Measurements from ENCODE around the gene OR6P1. TPM values are rescaled to one million over a fixed set of nuclear protein-coding genes. Genes with fewer than 3 reads are reported as not detected.

OR6P1 gene
- total and polyA plus RNA-seq, 3 donors from 2014 or later, result not detected

DNA sequence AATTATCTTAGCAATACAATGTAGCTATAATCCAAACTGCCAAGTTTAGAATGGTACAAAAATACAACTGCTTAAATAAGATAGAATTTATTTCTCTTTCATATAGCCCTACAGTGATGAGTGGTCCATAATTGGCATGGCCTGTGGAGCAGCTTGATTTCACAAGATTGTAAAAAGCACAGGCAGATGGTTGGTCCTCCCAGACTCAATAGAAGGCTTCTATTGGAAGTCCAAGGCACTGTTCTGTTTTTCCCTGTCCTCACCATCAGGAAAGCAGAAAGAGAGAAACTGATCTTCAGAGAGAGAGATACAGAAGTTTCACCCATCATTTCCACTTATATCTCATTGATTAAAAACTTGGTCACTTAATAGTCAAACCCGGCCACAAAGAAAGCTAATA is 1.8 kb upstream of the OR6P1 start:
- Histone ChIP-seq H3K27ac (no peak overlapping the region), H3K9me3 (no peaks in the 10 kb centered on the region), H3K36me3 (ENCODE audit: low read depth, missing control alignments) (no peaks in the 10 kb centered on the region), H3K4me1 (no peaks in the 10 kb centered on the region), H3K27me3 (no peaks in the 10 kb centered on the region), H3K4me3 (no peak overlapping the region)
- no peak for DNase-seq
- intact Hi-C loops (cut with DNase I; ENCODE audit: low total_unique reads), result no loop called here
- TF ChIP-seq, protein P1, sequence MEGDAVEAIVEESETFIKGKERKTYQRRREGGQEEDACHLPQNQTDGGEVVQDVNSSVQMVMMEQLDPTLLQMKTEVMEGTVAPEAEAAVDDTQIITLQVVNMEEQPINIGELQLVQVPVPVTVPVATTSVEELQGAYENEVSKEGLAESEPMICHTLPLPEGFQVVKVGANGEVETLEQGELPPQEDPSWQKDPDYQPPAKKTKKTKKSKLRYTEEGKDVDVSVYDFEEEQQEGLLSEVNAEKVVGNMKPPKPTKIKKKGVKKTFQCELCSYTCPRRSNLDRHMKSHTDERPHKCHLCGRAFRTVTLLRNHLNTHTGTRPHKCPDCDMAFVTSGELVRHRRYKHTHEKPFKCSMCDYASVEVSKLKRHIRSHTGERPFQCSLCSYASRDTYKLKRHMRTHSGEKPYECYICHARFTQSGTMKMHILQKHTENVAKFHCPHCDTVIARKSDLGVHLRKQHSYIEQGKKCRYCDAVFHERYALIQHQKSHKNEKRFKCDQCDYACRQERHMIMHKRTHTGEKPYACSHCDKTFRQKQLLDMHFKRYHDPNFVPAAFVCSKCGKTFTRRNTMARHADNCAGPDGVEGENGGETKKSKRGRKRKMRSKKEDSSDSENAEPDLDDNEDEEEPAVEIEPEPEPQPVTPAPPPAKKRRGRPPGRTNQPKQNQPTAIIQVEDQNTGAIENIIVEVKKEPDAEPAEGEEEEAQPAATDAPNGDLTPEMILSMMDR (IDR thresholded peaks at IDR 0.05), result no peak
- TF ChIP-seq POLR2A (IDR thresholded peaks at IDR 0.05), result no peak
- 86 to 91% methylated on average over 1 of the region's 1 CpG for WGBS, 2 donors

DNA sequence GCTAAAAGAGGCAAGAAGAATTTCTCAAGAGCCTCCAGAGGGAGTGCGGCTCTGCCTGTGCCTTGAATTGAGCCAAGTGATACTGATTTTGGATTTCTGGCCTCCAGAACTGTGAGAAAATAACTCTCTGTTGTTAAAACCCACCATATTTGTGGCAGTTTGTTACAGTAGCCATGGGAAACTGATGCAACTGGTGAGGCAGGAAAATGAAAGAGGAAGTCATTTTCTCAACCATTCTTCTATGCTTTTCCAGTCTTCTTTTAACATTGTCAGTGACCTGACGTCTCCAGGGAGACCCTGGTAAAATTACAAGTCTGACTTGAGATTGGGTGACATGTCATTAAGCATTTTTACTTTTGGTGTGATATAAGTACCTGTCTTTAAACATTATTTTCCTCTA is 5.8 kb downstream of the OR6P1 start:
- H3K9me3 ChIP-seq, result no peaks in the 10 kb centered on the region
- H3K4me3 ChIP-seq, result no peak overlapping the region
- TF ChIP-seq, protein P1 (IDR thresholded peaks at IDR 0.05), result no peak
- no peak for TF ChIP-seq POLR2A (IDR thresholded peaks at IDR 0.05)
- H3K4me1 ChIP-seq, result no peaks in the 10 kb centered on the region
- 75 to 91% methylated on average over 2 of the region's 2 CpGs for WGBS, 2 donors
- no peaks in the 10 kb centered on the region for H3K36me3 ChIP-seq (ENCODE audit: low read depth, missing control alignments)
- DNase-seq, result no peak
- no peak overlapping the region for H3K27ac ChIP-seq
- H3K27me3 ChIP-seq, result no peaks in the 10 kb centered on the region
- intact Hi-C loops (cut with DNase I; ENCODE audit: low total_unique reads), result no loop called here

DNA sequence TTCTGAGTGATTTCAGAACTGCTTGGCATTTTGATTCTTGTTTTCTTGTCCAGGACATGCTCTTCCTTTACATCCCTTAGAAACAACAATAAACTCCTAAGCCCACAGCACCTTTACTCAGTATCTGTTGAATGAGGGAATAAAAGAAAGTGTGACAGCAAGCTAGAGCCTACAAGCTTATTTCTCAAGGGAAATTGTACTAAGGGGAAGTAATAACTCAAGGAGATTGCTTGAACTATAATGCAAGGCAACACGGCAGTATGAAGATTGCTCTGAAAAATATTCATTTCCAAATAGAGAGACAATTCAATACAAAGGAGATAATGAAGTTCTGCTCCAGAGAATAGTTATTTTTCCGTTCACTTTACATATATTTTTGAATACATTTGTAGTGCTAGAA is 6.5 kb downstream of the OR6P1 start:
- no peak overlapping the region for H3K27ac ChIP-seq
- intact Hi-C loops (cut with DNase I; ENCODE audit: low total_unique reads), result no loop called here
- 77 to 79% methylated on average over 2 of the region's 2 CpGs for WGBS, 2 donors
- no peak overlapping the region for H3K4me3 ChIP-seq
- no peaks in the 10 kb centered on the region for H3K36me3 ChIP-seq (ENCODE audit: low read depth, missing control alignments)
- no peaks in the 10 kb centered on the region for H3K9me3 ChIP-seq
- DNase-seq, result no peak
- no peaks in the 10 kb centered on the region for H3K4me1 ChIP-seq
- TF ChIP-seq POLR2A (IDR thresholded peaks at IDR 0.05), result no peak
- TF ChIP-seq, protein P1 (IDR thresholded peaks at IDR 0.05), result no peak
- H3K27me3 ChIP-seq, result no peaks in the 10 kb centered on the region

GRCh38 chr1:158559696-158560095 is 10.7 kb downstream of the OR6P1 start:
- no peaks in the 10 kb centered on the region for H3K9me3 ChIP-seq
- intact Hi-C loops (cut with DNase I; ENCODE audit: low total_unique reads), result no loop called here
- DNase-seq, result no peak
- H3K4me3 ChIP-seq, result no peak overlapping the region
- H3K27me3 ChIP-seq, result no peaks in the 10 kb centered on the region
- no peak overlapping the region for H3K27ac ChIP-seq
- TF ChIP-seq, protein P1 (IDR thresholded peaks at IDR 0.05), result no peak
- no peak for TF ChIP-seq POLR2A (IDR thresholded peaks at IDR 0.05)
- H3K36me3 ChIP-seq (ENCODE audit: low read depth, missing control alignments), result no peaks in the 10 kb centered on the region
- WGBS, 2 donors, result 82 to 85% methylated on average over 1 of the region's 1 CpG
- no peaks in the 10 kb centered on the region for H3K4me1 ChIP-seq

GRCh38 chr1:158554352-158554751 is 16.0 kb downstream of the OR6P1 start, which contains the start of gene OR6Y1:
OR6Y1 (minus strand) TSS chr1:158554405; CDS start chr1:158548105, 6,300 bp downstream.
- Histone ChIP-seq H3K9me3 (no peaks in the 10 kb centered on the region), H3K4me1 (no peaks in the 10 kb centered on the region), H3K36me3 (ENCODE audit: low read depth, missing control alignments) (no peaks in the 10 kb centered on the region), H3K4me3 (no peak within 1 kb of the TSS), H3K27ac (no peak within 1 kb of the TSS), H3K27me3 (no peaks in the 10 kb centered on the region)
- DNase-seq, result no peak
- no peak for TF ChIP-seq POLR2A (IDR thresholded peaks at IDR 0.05)
- TF ChIP-seq, protein P1 (IDR thresholded peaks at IDR 0.05), result no peak
- intact Hi-C loops (cut with DNase I; ENCODE audit: low total_unique reads), result no loop called here
- whole genome bisulfite sequencing, 2 donors, result 81 to 89% methylated on average over 3 of the region's 3 CpGs

All from testis (tissue), 3 donors.